Esophagus squamous epithelium (tissue), 4 donors: ENCODE measurements around the gene OCA2.

Experiments used
- POLR2A ChIP-seq, 4 donors: fragments of 450-650 bp; IDR thresholded peaks; one replicate each; pipeline ENCODE4 v1.6.1; 2017; ENCODE audit warnings: antibody characterized with exemption in 4 of 4, mild to moderate bottlenecking in 4 of 4, moderate library complexity in 3 of 4
- TF ChIP-seq, protein P1 (sequence below), 6 experiments: fragments of 450-650 bp in 4 of 6; fragments of 200-600 bp in 2 of 6; sonication (generic) in 2 of 6; IDR thresholded peaks; one replicate each; pipeline ENCODE4 v1.5.1; 2016 to 2019; ENCODE audit warnings: antibody characterized with exemption in 6 of 6, mild to moderate bottlenecking in 4 of 6, moderate library complexity in 4 of 6

DNA sequence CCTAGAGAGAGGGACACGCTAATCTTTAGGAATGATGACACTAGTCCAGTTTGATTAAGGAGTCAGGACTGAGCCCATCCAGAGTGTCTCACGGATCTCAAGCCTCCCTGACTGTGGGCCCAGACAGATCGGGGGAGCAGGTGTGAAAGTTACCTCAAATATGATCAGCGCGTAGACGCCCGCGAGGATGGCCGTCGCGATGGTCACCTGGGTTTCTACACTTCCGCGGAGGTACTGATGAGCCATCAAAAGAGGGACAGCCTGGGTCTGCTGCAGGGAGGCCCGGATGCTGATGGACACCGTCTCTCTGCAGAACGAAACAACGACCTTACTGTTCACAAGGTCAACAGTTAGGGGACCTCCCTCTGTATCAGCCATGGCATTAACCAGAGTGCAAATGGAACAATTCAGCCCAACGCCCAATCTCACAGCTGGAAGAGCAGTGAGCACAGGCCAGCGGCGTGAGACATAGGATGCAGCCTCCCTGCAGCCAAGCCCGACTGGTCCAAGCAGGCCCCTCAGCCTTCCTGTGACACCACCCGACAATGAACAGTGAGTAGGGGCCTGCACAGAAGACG, 84.4 kb downstream of the OCA2 start:
- TF ChIP-seq, protein P1, sequence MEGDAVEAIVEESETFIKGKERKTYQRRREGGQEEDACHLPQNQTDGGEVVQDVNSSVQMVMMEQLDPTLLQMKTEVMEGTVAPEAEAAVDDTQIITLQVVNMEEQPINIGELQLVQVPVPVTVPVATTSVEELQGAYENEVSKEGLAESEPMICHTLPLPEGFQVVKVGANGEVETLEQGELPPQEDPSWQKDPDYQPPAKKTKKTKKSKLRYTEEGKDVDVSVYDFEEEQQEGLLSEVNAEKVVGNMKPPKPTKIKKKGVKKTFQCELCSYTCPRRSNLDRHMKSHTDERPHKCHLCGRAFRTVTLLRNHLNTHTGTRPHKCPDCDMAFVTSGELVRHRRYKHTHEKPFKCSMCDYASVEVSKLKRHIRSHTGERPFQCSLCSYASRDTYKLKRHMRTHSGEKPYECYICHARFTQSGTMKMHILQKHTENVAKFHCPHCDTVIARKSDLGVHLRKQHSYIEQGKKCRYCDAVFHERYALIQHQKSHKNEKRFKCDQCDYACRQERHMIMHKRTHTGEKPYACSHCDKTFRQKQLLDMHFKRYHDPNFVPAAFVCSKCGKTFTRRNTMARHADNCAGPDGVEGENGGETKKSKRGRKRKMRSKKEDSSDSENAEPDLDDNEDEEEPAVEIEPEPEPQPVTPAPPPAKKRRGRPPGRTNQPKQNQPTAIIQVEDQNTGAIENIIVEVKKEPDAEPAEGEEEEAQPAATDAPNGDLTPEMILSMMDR (IDR thresholded peaks at IDR 0.05): no peak
- no peak for TF ChIP-seq POLR2A (IDR thresholded peaks at IDR 0.05)
